Measurements from ENCODE around the gene BLID. TPM values are rescaled to one million over a fixed set of nuclear protein-coding genes. Genes with fewer than 3 reads are reported as not detected.

Gene BLID
- total RNA-seq, 1 donor from 2014 or later = 1.4 TPM

GRCh38 chr11:122126024-122126688 is 10.1 kb upstream of the BLID start:
- H3K4me1 Mint-ChIP-seq = peaks cover 4% of the 10 kb centered on the region
- H3K27ac Mint-ChIP-seq = no peak overlapping the region
- H3K36me3 Mint-ChIP-seq = no peaks in the 10 kb centered on the region
- TF ChIP-seq, protein P1, sequence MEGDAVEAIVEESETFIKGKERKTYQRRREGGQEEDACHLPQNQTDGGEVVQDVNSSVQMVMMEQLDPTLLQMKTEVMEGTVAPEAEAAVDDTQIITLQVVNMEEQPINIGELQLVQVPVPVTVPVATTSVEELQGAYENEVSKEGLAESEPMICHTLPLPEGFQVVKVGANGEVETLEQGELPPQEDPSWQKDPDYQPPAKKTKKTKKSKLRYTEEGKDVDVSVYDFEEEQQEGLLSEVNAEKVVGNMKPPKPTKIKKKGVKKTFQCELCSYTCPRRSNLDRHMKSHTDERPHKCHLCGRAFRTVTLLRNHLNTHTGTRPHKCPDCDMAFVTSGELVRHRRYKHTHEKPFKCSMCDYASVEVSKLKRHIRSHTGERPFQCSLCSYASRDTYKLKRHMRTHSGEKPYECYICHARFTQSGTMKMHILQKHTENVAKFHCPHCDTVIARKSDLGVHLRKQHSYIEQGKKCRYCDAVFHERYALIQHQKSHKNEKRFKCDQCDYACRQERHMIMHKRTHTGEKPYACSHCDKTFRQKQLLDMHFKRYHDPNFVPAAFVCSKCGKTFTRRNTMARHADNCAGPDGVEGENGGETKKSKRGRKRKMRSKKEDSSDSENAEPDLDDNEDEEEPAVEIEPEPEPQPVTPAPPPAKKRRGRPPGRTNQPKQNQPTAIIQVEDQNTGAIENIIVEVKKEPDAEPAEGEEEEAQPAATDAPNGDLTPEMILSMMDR (IDR thresholded peaks at IDR 0.05; ENCODE audit: unreplicated experiment) = no peak
- H3K4me3 Mint-ChIP-seq = no peak overlapping the region
- DNase-seq (ENCODE audit: low spot score in 2 of 2, unreplicated experiment in 2 of 2) = no peak
- peaks cover 8% of the 10 kb centered on the region for H3K9me3 Mint-ChIP-seq
- no peaks in the 10 kb centered on the region for H3K27me3 Mint-ChIP-seq (ENCODE audit: low read depth)

- H3K4me3 Mint-ChIP-seq = no peak overlapping the region
- H3K27ac Mint-ChIP-seq = no peak overlapping the region
- H3K9me3 Mint-ChIP-seq = peaks cover 14% of the 10 kb centered on the region
- peaks cover 1% of the 10 kb centered on the region for H3K36me3 Mint-ChIP-seq
- DNase-seq (ENCODE audit: low spot score in 2 of 2, unreplicated experiment in 2 of 2) = no peak
- H3K4me1 Mint-ChIP-seq = peaks cover 4% of the 10 kb centered on the region
- no peaks in the 10 kb centered on the region for H3K27me3 Mint-ChIP-seq (ENCODE audit: low read depth)
- TF ChIP-seq, protein P1 (IDR thresholded peaks at IDR 0.05; ENCODE audit: unreplicated experiment) = no peak
Measured at GRCh38 chr11:122123263-122123929, 7.4 kb upstream of the BLID start.

- no peak overlapping the region for H3K4me3 Mint-ChIP-seq
- no peak for DNase-seq (ENCODE audit: low spot score in 2 of 2, unreplicated experiment in 2 of 2)
Measured at GRCh38 chr11:122122179-122122578, 6.2 kb upstream of the BLID start.

DNA sequence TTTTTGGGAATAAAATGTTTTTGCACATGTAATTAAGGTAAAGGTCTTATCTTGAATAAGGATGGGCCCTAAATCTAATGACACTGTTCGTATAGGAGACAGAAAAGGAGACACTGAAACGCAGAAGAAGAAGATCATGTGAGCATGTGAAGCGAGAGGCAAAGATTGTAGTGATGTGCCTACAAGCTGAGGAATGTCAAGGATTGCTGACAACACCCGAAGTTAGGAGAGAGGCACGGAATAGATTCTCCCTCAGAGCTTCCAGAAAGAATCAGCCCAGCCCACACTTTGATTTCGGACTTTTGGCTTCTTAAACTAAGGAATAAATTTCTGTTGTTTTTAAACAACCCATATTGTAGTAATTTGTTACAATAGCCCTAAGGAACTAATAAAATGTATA is 4.1 kb upstream of the BLID start:
- DNase-seq (ENCODE audit: low spot score in 2 of 2, unreplicated experiment in 2 of 2) = no peak
- no peaks in the 10 kb centered on the region for H3K4me1 Mint-ChIP-seq
- H3K4me3 Mint-ChIP-seq = no peak overlapping the region
- H3K36me3 Mint-ChIP-seq = peaks cover 1% of the 10 kb centered on the region
- H3K27ac Mint-ChIP-seq = no peak overlapping the region
- TF ChIP-seq, protein P1 (IDR thresholded peaks at IDR 0.05; ENCODE audit: unreplicated experiment) = no peak
- no peaks in the 10 kb centered on the region for H3K27me3 Mint-ChIP-seq (ENCODE audit: low read depth)
- peaks cover 14% of the 10 kb centered on the region for H3K9me3 Mint-ChIP-seq

More at GRCh38 chr11:122122179-122122578, 6.2 kb upstream of the BLID start:
- H3K36me3 Mint-ChIP-seq = peaks cover 1% of the 10 kb centered on the region
- H3K27me3 Mint-ChIP-seq (ENCODE audit: low read depth) = no peaks in the 10 kb centered on the region
- peaks cover 14% of the 10 kb centered on the region for H3K9me3 Mint-ChIP-seq
- TF ChIP-seq, protein P1 (IDR thresholded peaks at IDR 0.05; ENCODE audit: unreplicated experiment) = no peak
- H3K27ac Mint-ChIP-seq = no peak overlapping the region
- H3K4me1 Mint-ChIP-seq = no peaks in the 10 kb centered on the region

GRCh38 chr11:122116591-122116990 is 576 bp upstream of the BLID start:
- Mint-ChIP-seq H3K9me3 (peaks cover 11% of the 10 kb centered on the region), H3K27ac (no peak overlapping the region), H3K4me3 (no peak overlapping the region), H3K27me3 (ENCODE audit: low read depth) (no peaks in the 10 kb centered on the region), H3K4me1 (no peaks in the 10 kb centered on the region), H3K36me3 (peaks cover 1% of the 10 kb centered on the region)
- no peak for DNase-seq (ENCODE audit: low spot score in 2 of 2, unreplicated experiment in 2 of 2)
- TF ChIP-seq, protein P1 (IDR thresholded peaks at IDR 0.05; ENCODE audit: unreplicated experiment) = no peak
